Measurements from ENCODE around the gene RIMBP2.

RIMBP2 gene

GRCh38 chr12:130454296-130454695 is 261.8 kb downstream of the RIMBP2 start:
- no peak for DNase-seq

- no peak for DNase-seq
These were observed 263.6 kb downstream of the RIMBP2 start for GRCh38 chr12:130452546-130452945.

- DNase-seq: no peak
These were observed 264.8 kb downstream of the RIMBP2 start for GRCh38 chr12:130451001-130451930.

- no peak for DNase-seq
These were observed 266.8 kb downstream of the RIMBP2 start for GRCh38 chr12:130449291-130449690.

DNA sequence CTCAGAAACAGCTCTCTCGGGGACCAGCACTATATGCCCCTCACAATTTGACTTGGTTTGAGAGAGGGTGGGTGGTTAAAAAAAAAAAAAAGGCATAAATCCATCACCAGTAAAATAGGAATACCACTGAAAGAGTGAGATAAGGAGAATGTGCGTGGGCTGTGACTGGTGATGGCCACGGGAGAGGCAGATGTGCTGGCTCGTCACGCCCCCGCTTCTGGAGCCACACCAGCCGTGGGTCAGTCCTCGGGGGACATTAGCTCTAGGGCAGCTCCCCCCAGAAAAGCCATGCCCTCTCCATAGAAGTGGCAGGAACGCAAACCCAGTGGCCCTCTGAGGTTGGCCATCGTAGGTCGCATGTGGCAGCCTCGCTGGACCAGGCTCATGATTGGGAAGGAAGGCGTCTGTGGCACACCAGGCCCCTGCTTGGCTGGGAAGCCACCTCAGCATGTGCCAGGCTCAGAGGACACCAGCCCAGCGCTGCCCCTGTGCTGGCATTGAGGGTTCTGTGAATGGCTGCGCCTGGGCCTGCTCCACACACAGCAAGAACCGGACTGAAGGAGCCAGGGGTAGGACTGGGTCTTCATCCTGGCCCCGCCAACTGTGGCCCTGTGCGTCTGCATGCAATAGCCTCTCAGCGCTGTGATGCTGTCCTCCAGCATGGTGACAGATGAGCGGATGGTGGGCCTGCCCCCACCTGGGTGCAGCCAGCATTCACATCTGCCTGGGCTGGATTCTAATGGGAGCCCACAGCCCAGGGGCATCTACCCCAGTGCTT is 267.9 kb downstream of the RIMBP2 start:
- DNase-seq: peak; percentile 3

DNA sequence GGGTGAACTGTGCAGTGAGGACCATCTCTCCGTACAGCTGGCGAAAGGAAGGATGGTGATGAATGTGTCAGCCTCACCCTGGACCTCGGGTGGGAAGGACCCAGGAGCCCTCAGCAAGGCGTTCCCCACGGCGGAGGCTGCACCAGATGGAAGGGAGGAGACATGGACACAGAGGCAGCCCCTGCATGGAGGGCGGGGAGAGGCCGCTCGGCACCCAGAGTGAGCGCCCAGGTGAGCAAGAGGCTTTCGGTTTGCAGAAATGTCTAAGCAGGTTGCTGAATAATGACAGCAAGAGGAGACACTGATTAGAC is 268.5 kb downstream of the RIMBP2 start:
- DNase-seq: no peak

GRCh38 chr12:130446846-130447654 is 269.0 kb downstream of the RIMBP2 start:
- DNase-seq: no peak

DNA sequence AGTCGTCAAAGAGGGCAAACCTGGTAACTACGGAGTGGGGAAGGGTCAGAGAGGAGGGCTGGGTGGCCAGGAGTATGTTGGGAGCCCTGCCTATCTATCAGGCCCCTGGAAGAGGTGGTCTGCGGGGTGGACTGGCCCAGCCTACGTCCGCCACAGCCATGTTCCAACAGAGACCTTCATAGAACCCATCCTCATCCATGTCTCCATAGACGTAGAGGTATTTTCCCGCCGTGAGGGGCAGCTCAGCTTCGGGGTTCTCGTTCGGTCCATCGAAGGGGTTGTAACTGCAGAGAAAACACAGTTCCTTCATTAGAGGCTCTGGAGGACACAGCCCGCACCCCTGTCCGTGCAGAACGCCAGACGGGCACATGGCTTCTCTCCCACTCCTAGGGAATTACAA is 271.1 kb downstream of the RIMBP2 start:
- no peak for DNase-seq

GRCh38 chr12:130444061-130444460 is 272.0 kb downstream of the RIMBP2 start:
- DNase-seq: no peak

GRCh38 chr12:130441771-130442760 is 274.0 kb downstream of the RIMBP2 start:
- no peak for DNase-seq

- DNase-seq: no peak
These were observed 275.6 kb downstream of the RIMBP2 start for GRCh38 chr12:130440411-130441080.

GRCh38 chr12:130439250-130439649 is 276.8 kb downstream of the RIMBP2 start:
- no peak for DNase-seq

GRCh38 chr12:130438711-130439110 is 277.4 kb downstream of the RIMBP2 start:
- DNase-seq: no peak

- DNase-seq: no peak
These were observed 277.9 kb downstream of the RIMBP2 start for GRCh38 chr12:130438243-130438620.

DNA sequence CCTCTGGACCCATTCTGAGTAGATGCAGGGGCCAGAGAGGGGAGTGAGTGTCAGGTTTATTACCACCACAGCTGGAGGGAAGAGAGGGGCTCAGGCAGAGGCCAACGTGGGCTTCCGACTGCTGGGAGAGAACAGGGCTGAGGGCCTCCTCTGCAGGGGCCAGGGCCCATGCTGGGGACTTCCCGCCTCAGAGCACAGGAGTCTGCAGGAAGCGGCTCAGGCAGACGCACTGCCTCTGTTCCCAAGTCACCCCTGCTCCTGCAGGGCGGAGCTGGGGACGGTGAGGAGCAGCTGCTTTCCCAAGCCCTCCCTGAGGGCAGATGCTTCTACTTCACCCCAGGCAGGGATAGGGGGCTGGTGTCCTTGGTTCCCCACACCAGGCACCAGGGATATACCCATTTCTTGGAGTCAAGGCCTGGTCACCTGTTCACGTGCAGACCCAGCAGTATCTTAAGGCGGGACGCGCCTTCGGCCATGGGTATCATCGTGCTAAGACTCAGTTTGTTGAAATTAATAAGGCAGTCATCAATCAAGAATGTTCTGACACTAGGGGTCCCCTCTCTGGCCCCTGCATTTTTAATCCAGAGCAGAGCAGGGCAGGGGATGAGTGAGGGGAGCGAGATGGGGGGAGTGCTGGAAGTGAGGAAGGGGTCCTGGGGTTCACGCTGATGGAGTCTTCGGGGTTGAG is 278.4 kb downstream of the RIMBP2 start:
- no peak for DNase-seq

GRCh38 chr12:130436741-130437501 is 279.2 kb downstream of the RIMBP2 start:
- DNase-seq: no peak

GRCh38 chr12:130435826-130436225 is 280.3 kb downstream of the RIMBP2 start:
- DNase-seq: no peak

DNA sequence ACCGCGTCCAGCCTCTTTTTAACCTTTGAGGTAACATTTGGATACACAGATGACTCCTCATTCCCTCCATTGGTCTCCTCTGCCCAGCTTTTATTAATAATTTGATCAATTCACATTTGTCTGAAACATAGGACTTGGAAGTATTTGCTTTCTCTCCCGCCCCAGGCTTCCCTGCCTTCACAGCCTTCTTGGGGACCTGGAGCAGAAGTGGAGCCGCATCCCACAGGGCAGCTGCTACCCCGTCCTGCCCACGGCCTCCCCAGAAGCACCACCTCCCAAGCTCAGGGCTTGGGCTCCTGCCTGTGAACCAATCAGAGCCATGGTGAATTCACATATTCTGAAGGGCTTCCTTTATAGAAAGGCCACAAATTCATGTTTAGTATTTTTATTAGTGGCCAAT is 280.8 kb downstream of the RIMBP2 start:
- DNase-seq: no peak

GRCh38 chr12:130434560-130434959 is 281.5 kb downstream of the RIMBP2 start:
- no peak for DNase-seq

- no peak for DNase-seq
These were observed 282.3 kb downstream of the RIMBP2 start for GRCh38 chr12:130433834-130434233.

All from OCI-M1 (cell line).